Fibroblast of mammary gland (primary cell): Measurements from ENCODE around the gene EFCAB5.
"Not testable (repeated sequence)": the region's sequence is repeated elsewhere in the genome, so short reads cannot be mapped to it uniquely, and the experiment has no call there.

Experiments
- DNase-seq: peaks from one replicate; pipeline ENCODE4 v3.0.0-alpha.2; 2010; ENCODE audit warnings: low read depth
- H3K4me3 ChIP-seq: 2 replicates; pipeline ENCODE4 v1.5.1; 2011; ENCODE audit warnings: low read depth, mild to moderate bottlenecking, low read length, moderate library complexity; ENCODE audit not compliant: control insufficient read depth
- TF ChIP-seq, protein P1 (sequence below): conservative IDR thresholded peaks from 2 replicates; pipeline ENCODE4 v1.5.1; 2011; ENCODE audit warnings: low read depth, low read length, inconsistent platforms; ENCODE audit not compliant: control insufficient read depth, insufficient read depth

Gene EFCAB5

DNA sequence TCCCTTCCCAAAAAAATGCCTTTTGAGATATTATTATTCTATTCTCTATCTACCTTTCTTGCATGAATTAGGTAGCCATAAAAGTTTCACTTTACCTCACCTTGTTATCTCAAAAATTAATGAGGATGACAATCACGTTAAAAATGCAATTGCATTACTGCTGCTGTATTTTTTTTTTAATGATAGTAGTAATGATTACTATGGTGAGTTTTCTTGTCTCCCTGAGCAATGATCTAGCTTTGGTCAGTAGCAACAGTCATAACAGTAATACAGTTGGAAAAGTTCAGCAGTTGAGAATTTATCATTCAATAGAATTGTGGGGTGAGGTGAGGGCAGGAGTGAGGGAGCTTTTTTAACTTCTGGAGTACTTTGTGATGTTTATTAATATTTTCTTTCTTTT lies at the start of gene EFCAB5:
TSS of gene EFCAB5 (plus strand) at position 301 of the 400 bp plus-strand sequence. CDS start 163 bp downstream, outside the sequence.
- no peak for DNase-seq
- TF ChIP-seq, protein P1, sequence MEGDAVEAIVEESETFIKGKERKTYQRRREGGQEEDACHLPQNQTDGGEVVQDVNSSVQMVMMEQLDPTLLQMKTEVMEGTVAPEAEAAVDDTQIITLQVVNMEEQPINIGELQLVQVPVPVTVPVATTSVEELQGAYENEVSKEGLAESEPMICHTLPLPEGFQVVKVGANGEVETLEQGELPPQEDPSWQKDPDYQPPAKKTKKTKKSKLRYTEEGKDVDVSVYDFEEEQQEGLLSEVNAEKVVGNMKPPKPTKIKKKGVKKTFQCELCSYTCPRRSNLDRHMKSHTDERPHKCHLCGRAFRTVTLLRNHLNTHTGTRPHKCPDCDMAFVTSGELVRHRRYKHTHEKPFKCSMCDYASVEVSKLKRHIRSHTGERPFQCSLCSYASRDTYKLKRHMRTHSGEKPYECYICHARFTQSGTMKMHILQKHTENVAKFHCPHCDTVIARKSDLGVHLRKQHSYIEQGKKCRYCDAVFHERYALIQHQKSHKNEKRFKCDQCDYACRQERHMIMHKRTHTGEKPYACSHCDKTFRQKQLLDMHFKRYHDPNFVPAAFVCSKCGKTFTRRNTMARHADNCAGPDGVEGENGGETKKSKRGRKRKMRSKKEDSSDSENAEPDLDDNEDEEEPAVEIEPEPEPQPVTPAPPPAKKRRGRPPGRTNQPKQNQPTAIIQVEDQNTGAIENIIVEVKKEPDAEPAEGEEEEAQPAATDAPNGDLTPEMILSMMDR, result no peak
- no peak within 1 kb of the TSS for H3K4me3 ChIP-seq

- no peak overlapping the region for H3K4me3 ChIP-seq
- TF ChIP-seq, protein P1, result no peak
- DNase-seq, result no peak
Observed at GRCh38 chr17:29892201-29892600, 49.2 kb upstream of the EFCAB5 start.

DNA sequence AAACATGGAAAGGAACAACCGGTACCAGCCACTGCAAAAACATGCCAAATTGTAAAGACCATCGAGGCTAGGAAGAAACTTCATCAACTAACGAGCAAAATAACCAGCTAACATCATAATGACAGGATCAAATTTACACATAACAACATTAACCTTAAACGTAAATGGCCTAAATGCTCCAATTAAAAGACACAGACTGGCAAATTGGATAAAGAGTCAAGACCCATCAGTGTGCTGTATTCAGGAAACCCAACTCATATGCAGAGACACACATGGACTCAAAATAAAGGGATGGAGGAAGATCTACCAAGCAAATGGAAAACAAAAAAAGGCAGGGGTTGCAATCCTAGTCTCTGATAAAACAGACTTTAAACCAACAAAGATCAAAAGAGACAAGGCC lies 44.3 kb upstream of the EFCAB5 start:
- DNase-seq, H3K4me3 ChIP-seq: not testable (repeated sequence)

DNA sequence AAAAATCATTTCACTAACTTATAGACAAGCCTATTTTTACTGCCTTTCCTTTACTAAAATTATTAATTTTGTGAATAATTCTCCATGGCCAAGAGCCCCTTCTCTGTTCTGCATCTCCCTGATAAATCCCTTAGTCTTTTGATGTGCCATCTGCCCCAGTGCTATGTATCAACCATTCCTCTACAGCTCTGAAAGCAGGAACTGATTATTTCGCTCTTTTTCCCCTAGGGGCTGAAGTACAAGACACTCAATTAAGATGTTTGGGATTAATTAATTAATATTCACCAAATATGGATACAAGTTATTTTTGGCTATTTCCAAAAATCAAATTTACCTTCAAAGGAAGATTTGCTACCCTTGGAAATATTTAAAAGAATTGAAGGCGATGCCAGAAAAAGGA lies 38.0 kb upstream of the EFCAB5 start:
- DNase-seq, result no peak
- no peak overlapping the region for H3K4me3 ChIP-seq
- TF ChIP-seq, protein P1, result no peak

DNA sequence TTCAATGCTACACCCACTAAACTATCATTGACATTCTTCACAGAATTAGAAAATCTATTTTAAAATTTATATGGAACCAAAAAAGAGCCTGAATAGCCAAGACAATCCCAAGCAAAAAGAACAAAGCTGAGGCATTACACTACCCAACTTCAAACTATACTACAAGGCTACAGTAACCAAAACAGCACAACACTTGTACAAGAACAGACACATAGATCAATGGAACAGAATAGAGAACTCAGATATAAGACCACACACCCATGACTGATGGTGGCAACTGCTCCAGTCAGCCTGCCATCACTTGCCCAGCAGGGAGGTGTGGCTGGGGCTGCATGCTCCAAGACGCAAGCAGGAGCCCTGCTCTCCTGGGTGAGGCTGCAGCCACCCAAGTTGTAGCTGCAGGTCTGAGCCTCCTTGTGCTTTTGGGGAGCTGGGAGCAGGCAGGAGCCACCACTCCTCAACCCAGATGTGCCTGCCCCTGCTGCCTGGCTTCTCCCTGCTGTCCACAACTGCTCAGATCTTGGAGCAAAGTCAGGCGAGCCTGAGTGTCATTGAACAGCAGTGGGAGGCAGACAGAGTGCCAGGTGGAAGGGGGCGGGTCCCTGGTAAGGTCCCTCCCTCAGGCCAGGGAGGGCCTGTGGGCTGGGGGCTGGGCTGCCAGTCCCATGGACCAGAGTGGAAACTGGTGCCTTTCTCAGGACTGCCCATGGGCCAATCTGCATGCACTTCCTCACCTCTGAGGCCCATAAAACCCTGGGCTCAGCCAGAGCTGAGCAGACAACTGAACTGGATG lies 36.2 kb upstream of the EFCAB5 start:
- no peak for DNase-seq
- TF ChIP-seq, protein P1, result no peak
- no peak overlapping the region for H3K4me3 ChIP-seq

DNA sequence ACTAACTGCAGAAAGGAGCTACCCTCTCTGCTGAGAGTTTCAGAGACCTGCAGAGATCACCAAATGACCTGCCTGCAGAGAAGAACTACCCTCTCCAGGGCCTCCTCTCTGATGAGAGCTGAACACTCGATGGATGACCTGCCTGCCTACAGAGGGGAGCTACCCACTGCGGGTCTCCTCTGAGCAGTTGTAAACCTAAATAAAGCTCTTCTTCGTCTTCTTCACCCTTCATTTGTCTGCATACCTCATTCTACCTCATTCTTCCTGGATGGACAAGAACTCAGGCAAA lies 35.6 kb upstream of the EFCAB5 start:
- no peak overlapping the region for H3K4me3 ChIP-seq
- TF ChIP-seq, protein P1, result no peak
- DNase-seq, result no peak

DNA sequence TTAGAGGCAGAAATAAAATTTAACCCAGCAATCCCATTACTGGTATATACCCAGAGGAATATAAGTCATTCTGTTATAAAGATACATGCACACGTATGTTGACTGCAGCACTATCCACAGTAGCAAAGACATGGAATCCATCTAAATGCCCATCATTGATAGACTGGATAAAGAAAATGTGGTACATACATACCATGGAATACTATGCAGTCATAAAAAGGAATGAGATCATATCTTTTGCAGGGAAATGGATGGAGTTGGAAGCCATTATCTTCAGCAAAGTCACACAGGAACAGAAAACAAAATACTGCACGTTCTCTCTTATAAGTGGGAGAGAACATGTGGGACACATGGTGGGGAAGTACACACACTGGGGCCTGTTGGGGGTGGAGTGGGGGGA lies 34.5 kb upstream of the EFCAB5 start:
- DNase-seq, result no peak
- H3K4me3 ChIP-seq, result no peak overlapping the region
- TF ChIP-seq, protein P1, result no peak
